H1 (cell line): ENCODE results near the gene ANKRD17. TPM values are rescaled to one million over a fixed set of nuclear protein-coding genes. Genes with fewer than 3 reads are reported as not detected.

ENCODE experiments used
- CTCF ChIA-PET: fragments of 300-600 bp; sonication (Branson Sonifier 250); formaldehyde crosslinking; loops from one replicate; lab custom pipeline; 2021; ENCODE audit not compliant: partially characterized antibody; lab: Charles Lee
- POLR2A ChIA-PET: fragments of 300-600 bp; sonication (Branson Sonifier 250); formaldehyde crosslinking; loops from one replicate; lab custom pipeline; 2021; ENCODE audit warnings: inconsistent platforms; ENCODE audit not compliant: partially characterized antibody; lab: Charles Lee
- DNase-seq, 2 experiments: peaks; one replicate each; pipeline versions ENCODE4 v3.0.0 to v3.0.0-alpha.2; 2010 to 2022; ENCODE audit warnings: low spot score in 2 of 2, low read depth in 1 of 2, mixed read lengths in 1 of 2
- FAIRE-seq: peaks from 2 replicates; lab custom pipeline; 2011; peaks lifted over from hg19 to GRCh38; lab: Jason Lieb, UNC
- H2AFZ ChIP-seq: 2 replicates; pipeline ENCODE4 v1.8.1; 2012; ENCODE audit warnings: low read length, inconsistent platforms
- H2AK5ac ChIP-seq: 2 replicates; pipeline ENCODE4 v1.6.1; 2013; ENCODE audit warnings: low read depth, low read length
- H2BK120ac ChIP-seq: replicated peaks from 2 replicates; pipeline ENCODE3; 2013; ENCODE audit warnings: low read depth, low read length, inconsistent platforms
- H2BK12ac ChIP-seq: 2 replicates; pipeline ENCODE4 v1.6.1; 2013; ENCODE audit warnings: low read depth, low read length
- H2BK15ac ChIP-seq: 2 replicates; pipeline ENCODE4 v1.6.1; 2013; ENCODE audit warnings: low read length
- H2BK20ac ChIP-seq: 2 replicates; pipeline ENCODE4 v1.6.1; 2013; ENCODE audit warnings: low read length
- H2BK5ac ChIP-seq: 2 replicates; pipeline ENCODE4 v1.6.1; 2013; ENCODE audit warnings: low read depth, low read length
- H3K14ac ChIP-seq: 2 replicates; pipeline ENCODE4 v1.6.1; 2013; ENCODE audit warnings: inconsistent platforms; ENCODE audit not compliant: insufficient read length
- H3K18ac ChIP-seq: 2 replicates; pipeline ENCODE4 v1.6.1; 2013; ENCODE audit warnings: low read length; ENCODE audit errors: extremely low read depth
- H3K23ac ChIP-seq: 2 replicates; pipeline ENCODE4 v1.6.1; 2013; ENCODE audit warnings: inconsistent platforms; ENCODE audit not compliant: insufficient read length
- H3K23me2 ChIP-seq: 2 replicates; pipeline ENCODE4 v1.6.1; 2013; ENCODE audit warnings: low read depth, low read length
- H3K27ac ChIP-seq: 2 replicates; pipeline ENCODE4 v1.6.1; 2011; ENCODE audit warnings: low read depth, low read length, inconsistent platforms
- H3K27me3 ChIP-seq, 4 experiments: replicated peaks in 1 of 4; 1 replicate in 1 of 4; 2 replicates in 3 of 4; pipeline versions ENCODE4 v1.6.1 to v1.8.1; 2011 to 2013; ENCODE audit warnings: low read length in 3 of 4, mild to moderate bottlenecking in 3 of 4, inconsistent platforms in 2 of 4, mixed read lengths in 2 of 4, moderate library complexity in 1 of 4; ENCODE audit not compliant: control insufficient read depth in 3 of 4, insufficient read depth in 3 of 4; ENCODE audit errors: extremely low read depth in 1 of 4
- H3K36me3 ChIP-seq, 4 experiments: 2 replicates each; pipeline versions ENCODE4 v1.6.1 to v1.8.1; 2011 to 2013; ENCODE audit warnings: mild to moderate bottlenecking in 4 of 4, low read length in 3 of 4, moderate library complexity in 2 of 4, control low read depth in 1 of 4, inconsistent platforms in 1 of 4; ENCODE audit not compliant: insufficient read depth in 4 of 4, control insufficient read depth in 2 of 4
- H3K4ac ChIP-seq: replicated peaks from 2 replicates; pipeline ENCODE3; 2013; ENCODE audit warnings: low read length, low read depth, mixed read lengths, inconsistent platforms; ENCODE audit not compliant: insufficient read length
- H3K4me1 ChIP-seq, 4 experiments: replicated peaks in 1 of 4; 1 replicate in 1 of 4; 2 replicates in 3 of 4; pipeline versions ENCODE4 v1.6.1 to v1.8.1; 2011 to 2013; ENCODE audit warnings: low read length in 3 of 4, inconsistent platforms in 2 of 4, mixed read lengths in 1 of 4; ENCODE audit not compliant: insufficient read depth in 4 of 4, control insufficient read depth in 3 of 4
- H3K4me2 ChIP-seq, 2 experiments: 2 replicates each; pipeline versions ENCODE4 v1.6.1 to v1.8.1; 2011 to 2013; ENCODE audit warnings: low read depth in 2 of 2, low read length in 2 of 2, control low read depth in 1 of 2, inconsistent platforms in 1 of 2, mild to moderate bottlenecking in 1 of 2; ENCODE audit not compliant: insufficient read depth in 1 of 2
- H3K4me3 ChIP-seq, 4 experiments: fragments of 200-600, 300-600 bp in 1 of 4; sonication (generic), shearing (Covaris generic), sonication (Bioruptor Twin) in 1 of 4; 2 replicates each; pipeline versions ENCODE4 v1.5.1 to v1.8.1; 2011 to 2016; ENCODE audit warnings: low read length in 4 of 4, low read depth in 3 of 4, control low read depth in 2 of 4, inconsistent platforms in 2 of 4, mild to moderate bottlenecking in 2 of 4, mixed read lengths in 1 of 4, moderate library complexity in 1 of 4; ENCODE audit not compliant: insufficient read depth in 2 of 4; ENCODE audit errors: extremely low read depth in 1 of 4
- H3K56ac ChIP-seq: replicated peaks from 2 replicates; pipeline ENCODE3; 2013; ENCODE audit warnings: low read depth, mild to moderate bottlenecking, mixed read lengths, low read length, inconsistent platforms; ENCODE audit not compliant: insufficient read length
- H3K79me1 ChIP-seq: 2 replicates; pipeline ENCODE4 v1.6.1; 2013; ENCODE audit warnings: low read depth, low read length, control low read depth
- H3K79me2 ChIP-seq, 2 experiments: 2 replicates each; pipeline versions ENCODE4 v1.6.1 to v1.8.1; 2012 to 2013; ENCODE audit warnings: low read length in 2 of 2, mild to moderate bottlenecking in 2 of 2, inconsistent platforms in 1 of 2; ENCODE audit not compliant: insufficient read depth in 2 of 2, control insufficient read depth in 1 of 2
- H3K9ac ChIP-seq, 4 experiments: replicated peaks in 1 of 4; 1 replicate in 1 of 4; 2 replicates in 3 of 4; pipeline versions ENCODE4 v1.6.1 to v1.8.1; 2011 to 2013; ENCODE audit warnings: low read depth in 3 of 4, low read length in 3 of 4, control low read depth in 2 of 4, mild to moderate bottlenecking in 2 of 4, moderate library complexity in 2 of 4, inconsistent platforms in 1 of 4; ENCODE audit errors: extremely low read depth in 1 of 4
- H3K9me3 ChIP-seq, 2 experiments: 2 replicates each; pipeline versions ENCODE4 v1.6.1 to v1.8.1; 2012 to 2013; ENCODE audit warnings: mild to moderate bottlenecking in 2 of 2, moderate library complexity in 2 of 2, control low read depth in 1 of 2, inconsistent platforms in 1 of 2, low read depth in 1 of 2, low read length in 1 of 2, mixed read lengths in 1 of 2; ENCODE audit not compliant: insufficient read depth in 2 of 2
- H4K20me1 ChIP-seq, 2 experiments: replicated peaks in 1 of 2; 2 replicates each; pipeline versions ENCODE3 to v1.8.1; 2011 to 2013; ENCODE audit warnings: inconsistent platforms in 2 of 2, low read length in 2 of 2, mild to moderate bottlenecking in 1 of 2; ENCODE audit not compliant: insufficient read depth in 2 of 2, control insufficient read depth in 1 of 2
- H4K5ac ChIP-seq: 2 replicates; pipeline ENCODE4 v1.6.1; 2013; ENCODE audit warnings: low read length, low read depth, mixed read lengths, inconsistent platforms; ENCODE audit not compliant: insufficient read length
- H4K8ac ChIP-seq: 2 replicates; pipeline ENCODE4 v1.8.0; 2013; ENCODE audit warnings: mild to moderate bottlenecking, moderate library complexity, low read length, inconsistent platforms; ENCODE audit not compliant: insufficient read depth; ENCODE audit errors: extremely low read depth
- H4K91ac ChIP-seq: replicated peaks from 2 replicates; pipeline ENCODE3; 2013; ENCODE audit warnings: low read length, mixed read lengths, inconsistent platforms; ENCODE audit not compliant: insufficient read length
- ASH2L ChIP-seq: fragments of 200-600, 300-600 bp; sonication (generic); IDR thresholded peaks from one replicate; pipeline ENCODE4 v1.7.1; 2017; ENCODE audit warnings: low read length
- CEBPB ChIP-seq: IDR thresholded peaks from 2 replicates; pipeline ENCODE4 v1.6.1; 2012; ENCODE audit warnings: low read depth, low read length
- CHD1 ChIP-seq: IDR thresholded peaks from 2 replicates; pipeline ENCODE4 v1.6.1; 2012; ENCODE audit warnings: low read depth, low read length, improper control_type of control experiment
- FOSL1 ChIP-seq: IDR thresholded peaks from 2 replicates; pipeline ENCODE4 v1.6.1; 2011; ENCODE audit warnings: mild to moderate bottlenecking, low read depth, low read length, moderate library complexity; ENCODE audit not compliant: insufficient read depth
- RXRA ChIP-seq: IDR thresholded peaks from 2 replicates; pipeline ENCODE4 v1.6.1; 2011; ENCODE audit warnings: low read depth, mild to moderate bottlenecking, low read length, moderate library complexity; ENCODE audit not compliant: insufficient read depth
- SIN3A ChIP-seq, 2 experiments: IDR thresholded peaks in 1 of 2; conservative IDR thresholded peaks in 1 of 2; 2 replicates each; pipeline ENCODE4 v1.6.1; 2011 to 2012; ENCODE audit warnings: low read length in 2 of 2, improper control_type of control experiment in 1 of 2, low read depth in 1 of 2, mild to moderate bottlenecking in 1 of 2
- SIRT6 ChIP-seq: IDR thresholded peaks from one replicate; pipeline ENCODE4 v1.7.1; 2012; ENCODE audit warnings: low read length, inconsistent platforms
- TAF7 ChIP-seq: optimal IDR thresholded peaks from 2 replicates; pipeline ENCODE3; 2011; ENCODE audit warnings: low read depth, mild to moderate bottlenecking, inconsistent platforms, low read length, moderate library complexity, borderline replicate concordance
- TBP ChIP-seq: IDR thresholded peaks from 2 replicates; pipeline ENCODE4 v1.6.1; 2011; ENCODE audit warnings: low read depth, low read length, improper control_type of control experiment
- WGBS, 2 experiments: shearing (Covaris generic) in 1 of 2; methylation state at CpG; one replicate each; pipeline versions ENCODE4 v1.1.6 to v1.1.7; 2013 to 2015; ENCODE audit warnings: low lambda C conversion rate in 2 of 2, mixed read lengths in 2 of 2, inconsistent platforms in 1 of 2, low coverage in 1 of 2, missing lambda C conversion rate in 1 of 2; ENCODE audit not compliant: insufficient replicate concordance in 2 of 2, insufficient coverage in 1 of 2, insufficient read length in 1 of 2; ENCODE audit errors: extremely low coverage in 1 of 2, missing lambda C conversion rate in 1 of 2; 5-methylcytosine and 5-hydroxymethylcytosine counted together
- polyA plus RNA-seq, 7 experiments: library from polyadenylated mRNA; depleted of rRNA in 3 of 7; stranded (reverse) in 5 of 7; unstranded in 2 of 7; fragments of >200 nt in 5 of 7; fragments of 200-250 nt in 2 of 7; gene quantifications; 1 replicate in 5 of 7; 2 replicates in 1 of 7; 4 replicates in 1 of 7; pipeline versions ENCODE4 v1.2.1 to v1.2.3, GENCODE V29; 2011 to 2013; ENCODE audit warnings: missing spikeins in 2 of 7, mixed read lengths in 2 of 7
- total RNA-seq: library from RNA; stranded (reverse); fragmentation: NEBNext Ultra II Directional; extraction: Animal tissue kit (Norgen Biotek cat#: 25700); gene quantifications from 2 replicates; pipeline ENCODE4 v1.2.1, GENCODE V29; 2021

Gene ANKRD17
- total and polyA plus RNA-seq, 2 of the 8 experiments (the other 6 are each of a cell fraction or from before 2014, with no cell fraction given) = 42.4 to 93.7 TPM

DNA sequence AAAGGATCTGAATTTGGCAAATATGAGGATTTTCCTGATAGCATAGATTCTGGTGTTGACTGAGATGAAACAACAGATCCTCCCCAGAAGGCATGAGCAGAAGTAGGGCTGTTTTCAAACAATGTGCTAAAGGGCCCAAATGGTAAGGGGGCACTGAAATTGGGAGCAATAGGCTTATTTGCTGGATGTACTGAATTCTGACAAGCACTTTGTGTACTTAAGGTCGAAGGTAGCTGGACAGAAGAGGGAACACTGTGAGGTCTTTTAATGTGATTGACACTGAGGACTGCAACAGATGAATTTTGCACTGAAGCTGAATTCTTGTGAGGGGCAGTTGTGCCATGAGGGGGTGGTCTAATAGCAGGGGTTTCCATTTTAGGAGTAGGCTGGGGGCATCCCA is 167.9 kb downstream of the ANKRD17 start:
- no peaks in the 10 kb centered on the region for H3K79me1 ChIP-seq
- FAIRE-seq (no peak), DNase-seq (no peak)
- peaks cover 13 to 50% (median 30%) of the 10 kb centered on the region in 4 experiments; a peak in 7 of 8 replicates for H3K36me3 ChIP-seq
- no peak overlapping the region for H3K56ac ChIP-seq
- no peaks in the 10 kb centered on the region for H3K27me3 ChIP-seq
- TF ChIP-seq RXRA (no peak), CHD1 (no peak), FOSL1 (no peak), CEBPB (no peak), SIRT6 (no peak), SIN3A (conservative IDR thresholded peaks at IDR 0.05 in 1 of 2, IDR thresholded peaks at IDR 0.05 in 1 of 2; ENCODE audit: low read depth in 1 of 2, low read length in 2 of 2) (no peak), ASH2L (no peak), TBP (no peak), TAF7 (no peak)
- CTCF ChIA-PET = interaction anchor here (1.1 to 1.4 kb wide), 2 partner anchors 22 to 49 kb away, joined by 4 to 5 read pairs; no protein-coding TSS in a partner anchor
- no peak overlapping the region for H3K4ac ChIP-seq
- POLR2A ChIA-PET = no interaction called here
- no peak overlapping the region for H2AK5ac ChIP-seq
- no peak overlapping the region for H4K91ac ChIP-seq
- no peak overlapping the region for H2BK15ac ChIP-seq
- no peak overlapping the region; the same call in 1 of the 2 replicates for H4K8ac ChIP-seq
- no peak overlapping the region for H2AFZ ChIP-seq
- H3K4me1 ChIP-seq = no peaks in the 10 kb centered on the region
- no peak overlapping the region for H2BK120ac ChIP-seq
- H4K5ac ChIP-seq = no peak overlapping the region
- no peak overlapping the region for H3K4me3 ChIP-seq
- no peak overlapping the region for H3K9ac ChIP-seq
- peaks cover 0 to 5% of the 10 kb centered on the region in 2 experiments for H4K20me1 ChIP-seq
- no peak overlapping the region for H3K4me2 ChIP-seq
- H3K23me2 ChIP-seq = no peaks in the 10 kb centered on the region
- no peak overlapping the region for H3K23ac ChIP-seq
- no peak overlapping the region for H3K27ac ChIP-seq
- 92% methylated on average over 1 of the region's 1 CpG; no CpG with 5 or more reads in 1 of the 2 experiments for WGBS, 2 experiments
- H3K79me2 ChIP-seq = peaks cover 0 to 2% of the 10 kb centered on the region in 2 experiments; a peak in 1 of 4 replicates
- H2BK5ac ChIP-seq = no peak overlapping the region
- no peak overlapping the region for H2BK20ac ChIP-seq
- no peak overlapping the region for H2BK12ac ChIP-seq
- no peak overlapping the region for H3K14ac ChIP-seq
- H3K9me3 ChIP-seq = no peaks in the 10 kb centered on the region
- no peak overlapping the region for H3K18ac ChIP-seq
